Tibial nerve (tissue), 3 donors: Measurements from ENCODE around the gene ZNF530.

Source experiments
- CTCF ChIP-seq, 5 experiments: fragments of 200-600 bp in 3 of 5; fragments of 450-650 bp in 2 of 5; sonication (generic) in 3 of 5; IDR thresholded peaks; one replicate each; pipeline ENCODE4 v1.5.1; 2016 to 2019; ENCODE audit warnings: antibody characterized with exemption in 5 of 5, mild to moderate bottlenecking in 3 of 5, moderate library complexity in 2 of 5
- POLR2A ChIP-seq, 2 donors: fragments of 450-650 bp; IDR thresholded peaks; one replicate each; pipeline ENCODE4 v1.6.1; 2017; ENCODE audit warnings: antibody characterized with exemption in 2 of 2, mild to moderate bottlenecking in 2 of 2, moderate library complexity in 2 of 2

DNA sequence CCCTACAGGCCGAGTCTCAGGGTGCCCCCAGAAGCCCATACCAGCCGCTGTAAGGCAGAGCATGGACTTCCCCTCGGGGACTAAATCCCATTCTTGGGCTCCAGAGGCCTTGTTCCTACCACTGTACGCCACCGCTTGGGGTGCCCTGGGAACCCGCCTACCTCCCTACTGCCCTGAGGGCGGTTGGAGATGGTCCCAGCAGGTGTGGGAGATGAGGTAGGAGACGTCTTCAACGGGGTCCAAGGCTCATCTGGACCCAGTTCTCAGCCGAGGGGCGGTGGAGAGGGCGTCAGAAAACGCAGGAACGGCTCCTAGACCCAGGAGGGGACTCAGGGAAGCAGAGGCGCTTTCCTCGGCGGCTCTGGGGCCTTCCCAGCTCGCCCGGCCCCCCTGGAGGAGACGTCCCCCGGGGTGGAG is 16.6 kb upstream of the ZNF530 start:
- TF ChIP-seq CTCF (IDR thresholded peaks at IDR 0.05), result no peak
- TF ChIP-seq POLR2A (IDR thresholded peaks at IDR 0.05), result no peak
